K562 (cell line): ENCODE data around the gene PRSS21. TPM values are rescaled to one million over a fixed set of nuclear protein-coding genes. Genes with fewer than 3 reads are reported as not detected.

Experiments
- ATAC-seq: fragments of 200-7000 bp; cut with Tn5 transposase; 3 replicates; pipeline ENCODE4 v1.9.1; 2020; ENCODE audit warnings: moderate library complexity
- BruUV-seq: library from RNA; stranded (reverse); fragments of 400-500 nt; replicated peaks from 2 replicates; lab custom pipeline; 2021; lab: Mats Ljungman, UMichigan
- CTCF ChIA-PET: fragments of 300-600 bp; formaldehyde crosslinking; extraction: SDS; loops from one replicate; lab custom pipeline; 2021; ENCODE audit warnings: low intra/inter-chr PET ratio; lab: Yijun Ruan, JAX
- POLR2A ChIA-PET: fragments of 300-600, 350-650 bp; sonication (Branson Sonifier 250); formaldehyde crosslinking; extraction: SDS; loops from one replicate; lab custom pipeline; 2021; ENCODE audit warnings: antibody characterized with exemption, inconsistent platforms; lab: Yijun Ruan, JAX
- DNase-seq, 4 experiments: peaks; one replicate each; pipeline versions ENCODE4 v3.0.0 to v3.0.0-alpha.2; 2011 to 2018; ENCODE audit warnings: low spot score in 3 of 4, mixed read lengths in 3 of 4; ENCODE audit errors: extremely low read depth in 1 of 4
- FAIRE-seq: peaks from 2 replicates; lab custom pipeline; 2011; peaks lifted over from hg19 to GRCh38; lab: Jason Lieb, UNC
- H2AFZ ChIP-seq: 2 replicates; pipeline ENCODE4 v1.6.0; 2011; ENCODE audit warnings: low read depth, low read length, control low read depth, inconsistent platforms
- H3K27ac ChIP-seq: fragments of 200-600 bp; 3 replicates; pipeline ENCODE4 v1.8.0; 2011; ENCODE audit warnings: low read depth, mild to moderate bottlenecking, control low read depth, inconsistent platforms, low read length, moderate library complexity, mixed read lengths; ENCODE audit errors: extremely low read depth
- H3K27me3 ChIP-seq, 2 experiments: fragments of 300-600 bp in 1 of 2; 2 replicates in 1 of 2; 3 replicates in 1 of 2; pipeline versions ENCODE4 v1.6.0 to v1.8.0; 2011; ENCODE audit warnings: inconsistent platforms in 2 of 2, low read length in 2 of 2, mild to moderate bottlenecking in 1 of 2, mixed read lengths in 1 of 2, moderate library complexity in 1 of 2; ENCODE audit not compliant: control insufficient read depth in 2 of 2, insufficient read depth in 2 of 2
- H3K36me3 ChIP-seq: fragments of 300-600 bp; 3 replicates; pipeline ENCODE4 v1.8.0; 2011; ENCODE audit warnings: mild to moderate bottlenecking, low read length, inconsistent platforms; ENCODE audit not compliant: control insufficient read depth, insufficient read depth
- H3K4me1 ChIP-seq, 2 experiments: fragments of 200-600 bp in 1 of 2; replicated peaks in 1 of 2; 2 replicates in 1 of 2; 3 replicates in 1 of 2; pipeline versions ENCODE4 v1.5.1 to v1.8.0; 2011; ENCODE audit warnings: inconsistent platforms in 2 of 2, low read length in 2 of 2, mild to moderate bottlenecking in 1 of 2, mixed read lengths in 1 of 2, moderate library complexity in 1 of 2; ENCODE audit not compliant: control insufficient read depth in 2 of 2, insufficient read depth in 2 of 2
- H3K4me2 ChIP-seq: 2 replicates; pipeline ENCODE4 v1.6.1; 2011; ENCODE audit warnings: low read length, control low read depth, inconsistent platforms, mixed read lengths; ENCODE audit not compliant: insufficient read depth
- H3K4me3 ChIP-seq: fragments of 200-600 bp; sonication (generic), shearing (Covaris generic); 2 replicates; pipeline ENCODE4 v1.5.1; 2016; ENCODE audit warnings: control low read depth, inconsistent platforms
- H3K79me2 ChIP-seq: fragments of 200-600 bp; 3 replicates; pipeline ENCODE4 v1.8.0; 2011; ENCODE audit warnings: low read length, inconsistent platforms; ENCODE audit not compliant: control insufficient read depth, insufficient read depth
- H3K9ac ChIP-seq, 2 experiments: 2 replicates each; pipeline versions ENCODE4 v1.6.0 to v1.6.1; 2011; ENCODE audit warnings: low read depth in 2 of 2, low read length in 2 of 2, control low read depth in 1 of 2, inconsistent platforms in 1 of 2, mild to moderate bottlenecking in 1 of 2, mixed read lengths in 1 of 2; ENCODE audit not compliant: insufficient read depth in 1 of 2
- H3K9me1 ChIP-seq: one replicate; pipeline ENCODE4 v1.6.0; 2011; ENCODE audit warnings: inconsistent platforms, mild to moderate bottlenecking, low read length, moderate library complexity; ENCODE audit not compliant: control insufficient read depth, insufficient read depth
- H3K9me3 ChIP-seq: replicated peaks from 2 replicates; pipeline ENCODE4 v1.5.1; 2011; ENCODE audit warnings: low read depth, low read length, inconsistent platforms; ENCODE audit not compliant: control insufficient read depth, insufficient read depth
- H4K20me1 ChIP-seq: replicated peaks from 2 replicates; pipeline ENCODE4 v1.6.1; 2011; ENCODE audit warnings: low read length, inconsistent platforms, mixed read lengths; ENCODE audit not compliant: control insufficient read depth, insufficient read depth
- AFF1 ChIP-seq, 2 experiments: fragments of 450-650 bp; IDR thresholded peaks; 2 replicates each; pipeline ENCODE4 v1.6.1; 2018; ENCODE audit warnings: mild to moderate bottlenecking in 2 of 2, low read depth in 1 of 2; ENCODE audit not compliant: partially characterized antibody in 2 of 2
- ARID1B ChIP-seq: fragments of 450-650 bp; IDR thresholded peaks from 2 replicates; pipeline ENCODE4 v1.6.1; 2016; ENCODE audit warnings: antibody characterized with exemption, mild to moderate bottlenecking, inconsistent platforms
- EHMT2 ChIP-seq: fragments of 450-650 bp; IDR thresholded peaks from 2 replicates; pipeline ENCODE4 v1.6.1; 2018; ENCODE audit warnings: antibody characterized with exemption
- FOXJ3 ChIP-seq: sonication (generic); formaldehyde crosslinking; IDR thresholded peaks from 2 replicates; pipeline ENCODE4 v1.4.0; 2020; ENCODE audit warnings: mild to moderate bottlenecking, missing genetic modification reagents
- PKNOX1 ChIP-seq: fragments of 450-650 bp; IDR thresholded peaks from 2 replicates; pipeline ENCODE4 v1.6.1; 2016
- SP1 ChIP-seq: sonication (generic); formaldehyde crosslinking; IDR thresholded peaks from 2 replicates; pipeline ENCODE4 v1.8.1; 2022; ENCODE audit warnings: mild to moderate bottlenecking, missing genetic modification reagents
- SREBF1 ChIP-seq: fragments of 150-350 bp; IDR thresholded peaks from 2 replicates; pipeline ENCODE4 v1.6.1; 2014; ENCODE audit warnings: antibody characterized with exemption, low read depth, low read length, borderline replicate concordance
- ZNF586 ChIP-seq: fragments of 450-650 bp; formaldehyde crosslinking; conservative IDR thresholded peaks from 2 replicates; pipeline ENCODE4 v1.4.0; 2020; ENCODE audit warnings: mild to moderate bottlenecking, moderate library complexity
- WGBS: fragments of 100-300 bp; shearing (Covaris generic); methylation state at CpG from one replicate; pipeline ENCODE4 v1.1.6; 2016; ENCODE audit warnings: low coverage, mixed read lengths; ENCODE audit not compliant: insufficient coverage; ENCODE audit errors: missing lambda C conversion rate; 5-methylcytosine and 5-hydroxymethylcytosine counted together
- in situ Hi-C: fragments of 300-500 bp; cut with MboI; formaldehyde crosslinking; loops from 4 replicates; pipeline ENCODE4 v1.15.0; 2018; ENCODE audit warnings: inconsistent platforms, mixed read lengths
- intact Hi-C: fragments of 100-400 bp; cut with micrococcal nuclease; formaldehyde crosslinking; loops from 2 replicates; pipeline ENCODE4 v1.14.2; 2022
- polyA plus RNA-seq, 8 experiments: library from polyadenylated mRNA; depleted of rRNA in 4 of 8; stranded (reverse) in 5 of 8; unstranded in 3 of 8; fragments of >200 nt; fragmentation: Nextera tagmentation in 2 of 8; fragmentation: Illumina TruSeq in 1 of 8; extraction: Ambion mirVana in 2 of 8; extraction: Trizol in 1 of 8; gene quantifications; 2 replicates each; pipeline versions ENCODE4 v1.2.1 to v1.2.3, GENCODE V29; 2011 to 2014; ENCODE audit warnings: inconsistent platforms in 1 of 8, missing spikeins in 1 of 8
- total RNA-seq, 7 experiments: library from RNA; depleted of rRNA in 6 of 7; stranded (reverse); fragments of >200 nt in 6 of 7; fragmentation: Illumina TruSeq in 2 of 7; extraction: Trizol in 2 of 7; gene quantifications; 2 replicates each; pipeline versions ENCODE4 v1.2.1 to v1.2.3, GENCODE V29; 2011 to 2021; ENCODE audit warnings: low replicate concordance in 1 of 7

Gene PRSS21
- total and polyA plus RNA-seq, 9 of the 15 experiments (the other 6 are each of a cell fraction or from before 2014, with no cell fraction given) = 12.1 to 121 (median 61.3) TPM

- peak in 1 of 2 experiments; percentile 91 for TF ChIP-seq AFF1 (IDR thresholded peaks at IDR 0.05; ENCODE audit: low read depth in 1 of 2, partially characterized antibody in 2 of 2)
- peak; percentile 99 for TF ChIP-seq EHMT2
- no peak for TF ChIP-seq ARID1B
- 0 out of 2 replicates have a peak, but pooled peaks have one; percentile 44 for TF ChIP-seq SP1 (CRISPR knock-in tag)
- peak; percentile 63; the same call in 1 of the 2 replicates for TF ChIP-seq FOXJ3
- no peak for TF ChIP-seq ZNF586
Measured at GRCh38 chr16:2860826-2861567, 44.0 kb downstream of the PRSS21 start (continued).

- ATAC-seq (no peak), FAIRE-seq (no peak), DNase-seq (no peak)
- peaks cover 3 to 14% of the 10 kb centered on the region in 2 experiments; a peak in 2 of 5 replicates for H3K27me3 ChIP-seq
- no peak overlapping the region for H3K4me2 ChIP-seq
- no peak overlapping the region for H2AFZ ChIP-seq
- intact Hi-C loops (no loop called here), in situ Hi-C loops (no loop called here)
- BruUV-seq = no TSS peak
- WGBS = 5% methylated on average over 4 of the region's 4 CpGs
- no peaks in the 10 kb centered on the region for H3K9me3 ChIP-seq
- no peaks in the 10 kb centered on the region for H3K36me3 ChIP-seq
- no peaks in the 10 kb centered on the region for H3K9me1 ChIP-seq
- no peaks in the 10 kb centered on the region for H3K79me2 ChIP-seq
- no peaks in the 10 kb centered on the region for H4K20me1 ChIP-seq
- TF ChIP-seq PKNOX1 (no peak), SREBF1 (no peak)
- no peak overlapping the region for H3K9ac ChIP-seq
- POLR2A ChIA-PET = no interaction called here
- H3K4me3 ChIP-seq = no peak overlapping the region
- H3K27ac ChIP-seq = no peak overlapping the region
- H3K4me1 ChIP-seq = peaks cover 4 to 8% of the 10 kb centered on the region in 2 experiments; a peak in 3 of 5 replicates
- CTCF ChIA-PET = no interaction called here
Measured at GRCh38 chr16:2865651-2866050, 48.6 kb downstream of the PRSS21 start.
